ENCODE measurements around the gene MTG2. TPM values are rescaled to one million over a fixed set of nuclear protein-coding genes. Genes with fewer than 3 reads are reported as not detected.
A peak's percentile ranks its signal among the peaks of the same experiment; 100 is the strongest.

Gene MTG2
- total RNA-seq, 3 donors from 2014 or later, result 28.8 to 34.9 (median 32.6) TPM

DNA sequence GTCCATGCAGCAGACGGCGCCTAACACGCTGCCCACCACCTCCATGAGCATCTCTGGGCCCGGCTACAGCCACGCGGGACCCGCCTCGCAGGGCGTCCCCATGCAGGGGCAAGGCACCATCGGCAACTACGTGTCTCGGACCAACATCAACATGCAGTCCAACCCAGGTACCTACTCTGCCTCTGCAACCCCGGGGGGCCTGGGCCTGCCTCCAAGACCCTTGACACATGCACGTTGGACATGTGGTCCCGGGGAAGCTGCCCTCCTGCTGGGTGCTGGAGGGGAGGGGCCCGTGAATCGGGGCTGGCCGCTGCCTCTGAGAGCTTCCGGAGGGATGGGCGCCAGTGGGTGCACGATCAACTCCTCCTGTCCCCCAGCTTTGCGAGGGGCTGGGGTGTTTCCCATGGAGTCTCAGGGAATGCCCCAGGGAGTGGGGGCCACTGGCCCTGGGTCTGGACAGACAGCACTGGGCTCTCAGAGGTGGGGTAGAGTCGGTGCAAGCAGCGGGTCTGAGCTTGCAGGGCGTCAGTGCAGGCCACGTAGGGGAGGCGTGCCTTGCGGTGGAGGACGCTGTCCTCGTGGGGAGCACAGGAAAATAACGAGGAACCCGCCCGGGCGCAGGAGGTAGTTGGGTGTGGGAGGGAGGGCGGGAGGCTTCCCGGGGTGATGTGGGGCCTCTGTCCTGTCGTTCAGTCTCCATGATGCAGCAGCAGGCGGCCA lies 19.9 kb upstream of the MTG2 start:
- TF ChIP-seq, protein P1, sequence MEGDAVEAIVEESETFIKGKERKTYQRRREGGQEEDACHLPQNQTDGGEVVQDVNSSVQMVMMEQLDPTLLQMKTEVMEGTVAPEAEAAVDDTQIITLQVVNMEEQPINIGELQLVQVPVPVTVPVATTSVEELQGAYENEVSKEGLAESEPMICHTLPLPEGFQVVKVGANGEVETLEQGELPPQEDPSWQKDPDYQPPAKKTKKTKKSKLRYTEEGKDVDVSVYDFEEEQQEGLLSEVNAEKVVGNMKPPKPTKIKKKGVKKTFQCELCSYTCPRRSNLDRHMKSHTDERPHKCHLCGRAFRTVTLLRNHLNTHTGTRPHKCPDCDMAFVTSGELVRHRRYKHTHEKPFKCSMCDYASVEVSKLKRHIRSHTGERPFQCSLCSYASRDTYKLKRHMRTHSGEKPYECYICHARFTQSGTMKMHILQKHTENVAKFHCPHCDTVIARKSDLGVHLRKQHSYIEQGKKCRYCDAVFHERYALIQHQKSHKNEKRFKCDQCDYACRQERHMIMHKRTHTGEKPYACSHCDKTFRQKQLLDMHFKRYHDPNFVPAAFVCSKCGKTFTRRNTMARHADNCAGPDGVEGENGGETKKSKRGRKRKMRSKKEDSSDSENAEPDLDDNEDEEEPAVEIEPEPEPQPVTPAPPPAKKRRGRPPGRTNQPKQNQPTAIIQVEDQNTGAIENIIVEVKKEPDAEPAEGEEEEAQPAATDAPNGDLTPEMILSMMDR (IDR thresholded peaks at IDR 0.05), result no peak
- Histone ChIP-seq H3K36me3 (ENCODE audit: low read depth) (no peaks in the 10 kb centered on the region), H3K4me1 (ENCODE audit: low read depth) (no peaks in the 10 kb centered on the region), H3K4me3 (no peak overlapping the region), H3K9me3 (no peaks in the 10 kb centered on the region)
- DNase-seq (no peak), ATAC-seq (no peak)
- intact Hi-C loops (cut with DNase I, micrococcal nuclease), result no loop called here

- intact Hi-C loops (cut with DNase I, micrococcal nuclease), result no loop called here
- no peak for ATAC-seq
- TF ChIP-seq, protein P1 (IDR thresholded peaks at IDR 0.05), result no peak
- Histone ChIP-seq H3K9me3 (no peaks in the 10 kb centered on the region), H3K36me3 (ENCODE audit: low read depth) (no peaks in the 10 kb centered on the region), H3K4me1 (ENCODE audit: low read depth) (no peaks in the 10 kb centered on the region), H3K4me3 (no peak overlapping the region)
- DNase-seq, result peak in 1 of 3 donors; percentile 37
Observed at GRCh38 chr20:62163485-62163865, 19.4 kb upstream of the MTG2 start.

- intact Hi-C loops (cut with DNase I, micrococcal nuclease), result no loop called here
- H3K36me3 ChIP-seq (ENCODE audit: low read depth), result no peaks in the 10 kb centered on the region
Observed at GRCh38 chr20:62163986-62164762, 18.7 kb upstream of the MTG2 start.

DNA sequence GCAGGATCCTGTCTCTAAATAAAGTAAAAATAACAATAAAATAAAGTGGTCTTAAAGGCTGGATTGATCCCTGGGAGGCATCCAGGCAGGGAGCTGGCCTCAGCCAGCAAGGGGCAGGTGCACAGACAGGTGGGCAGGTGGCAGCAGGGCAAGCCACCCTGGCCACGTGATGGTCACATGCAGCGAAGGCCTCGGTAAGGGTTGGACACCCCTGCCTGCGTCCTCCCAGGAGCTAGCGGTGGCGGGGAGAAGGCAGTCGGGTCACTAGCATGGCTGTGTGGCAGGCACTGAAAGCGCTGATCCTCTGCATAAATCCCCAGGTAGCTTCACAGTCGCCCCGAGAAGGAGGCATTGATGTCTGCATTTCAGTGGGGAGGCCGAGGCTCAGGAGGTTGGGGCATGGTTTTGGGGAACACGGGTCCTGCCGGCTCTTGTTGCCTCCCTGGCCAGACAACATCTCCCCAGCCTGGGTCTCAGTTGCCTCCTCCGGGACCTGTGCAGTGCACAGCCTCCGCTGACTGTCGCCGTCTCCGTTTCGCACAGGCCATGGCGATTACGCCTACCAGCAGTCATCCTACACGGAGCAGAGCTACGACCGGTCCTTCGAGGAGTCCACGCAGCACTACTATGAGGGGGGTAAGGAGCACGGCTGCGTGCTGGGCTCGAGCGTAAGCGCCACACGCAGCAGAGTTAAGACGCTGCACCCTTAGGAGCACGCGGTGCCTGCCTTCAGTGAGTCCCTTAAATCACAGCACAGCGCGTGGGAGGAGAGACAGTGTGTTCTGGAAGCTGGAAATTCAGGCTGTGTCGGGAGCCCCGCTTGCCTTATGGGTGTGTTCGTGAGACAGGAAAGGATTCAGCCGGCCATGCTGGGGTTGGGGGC lies 17.7 kb upstream of the MTG2 start:
- DNase-seq (peak in 1 of 3 donors; percentile 16), ATAC-seq (no peak)
- intact Hi-C loops (cut with DNase I, micrococcal nuclease), result no loop called here
- H3K36me3 ChIP-seq (ENCODE audit: low read depth), result no peaks in the 10 kb centered on the region
- TF ChIP-seq, protein P1 (IDR thresholded peaks at IDR 0.05), result no peak
- no peaks in the 10 kb centered on the region for H3K4me1 ChIP-seq (ENCODE audit: low read depth)
- no peak overlapping the region for H3K4me3 ChIP-seq
- no peaks in the 10 kb centered on the region for H3K9me3 ChIP-seq

More at GRCh38 chr20:62163986-62164762, 18.7 kb upstream of the MTG2 start:
- Histone ChIP-seq H3K9me3 (no peaks in the 10 kb centered on the region), H3K4me3 (no peak overlapping the region), H3K4me1 (ENCODE audit: low read depth) (no peaks in the 10 kb centered on the region)
- TF ChIP-seq, protein P1 (IDR thresholded peaks at IDR 0.05), result no peak
- DNase-seq, result peak in 1 of 3 donors; percentile 45
- peak; percentile 6 for ATAC-seq

DNA sequence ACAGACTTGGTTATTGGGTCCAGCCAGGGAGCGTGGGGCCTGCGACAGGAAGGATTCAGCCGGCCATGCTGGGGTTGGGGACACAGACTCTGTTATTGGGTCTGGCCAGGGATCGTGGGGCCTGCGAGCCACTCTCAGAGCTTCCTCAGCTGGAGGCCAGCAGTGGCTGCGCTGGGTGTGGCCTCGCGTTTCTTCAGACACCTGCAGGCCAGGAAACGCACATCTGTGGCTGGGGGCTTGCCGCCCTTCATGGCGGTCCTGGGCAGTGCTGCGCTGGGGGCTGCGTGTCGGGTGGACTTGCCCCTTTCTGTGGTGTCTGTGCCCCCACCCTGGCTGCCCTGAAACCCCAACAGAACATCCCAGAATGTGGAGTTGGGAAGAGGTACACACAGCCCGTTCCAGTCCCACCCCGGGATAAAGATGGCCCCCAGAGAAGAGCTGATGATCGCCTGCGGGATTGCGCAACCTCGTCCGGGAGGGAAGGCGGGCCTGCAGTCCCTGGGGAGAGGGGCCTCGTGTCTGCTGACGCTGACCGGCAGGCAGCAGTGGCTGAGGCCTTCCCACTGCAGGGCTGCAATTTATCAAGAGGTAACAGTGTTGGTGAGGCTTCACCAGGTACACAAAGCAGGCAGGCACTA lies 16.9 kb upstream of the MTG2 start:
- no peaks in the 10 kb centered on the region for H3K4me1 ChIP-seq (ENCODE audit: low read depth)
- intact Hi-C loops (cut with DNase I, micrococcal nuclease), result no loop called here
- no peak for ATAC-seq
- H3K4me3 ChIP-seq, result no peak overlapping the region
- no peaks in the 10 kb centered on the region for H3K9me3 ChIP-seq
- H3K36me3 ChIP-seq (ENCODE audit: low read depth), result no peaks in the 10 kb centered on the region
- TF ChIP-seq, protein P1 (IDR thresholded peaks at IDR 0.05), result no peak
- DNase-seq, result peak in 1 of 3 donors; percentile 43

All from mucosa of descending colon (tissue), 3 donors.